HCT116 (cell line): ENCODE data around the gene TMEM63A. TPM values are rescaled to one million over a fixed set of nuclear protein-coding genes. Genes with fewer than 3 reads are reported as not detected.

ENCODE experiments used
- ATAC-seq: fragments of 200-7000 bp; cut with Tn5 transposase; 2 replicates; pipeline ENCODE4 v1.9.1; 2020; ENCODE audit warnings: mild to moderate bottlenecking, moderate library complexity
- BruUV-seq: library from RNA; stranded (reverse); fragments of 400-500 nt; replicated peaks from 2 replicates; lab custom pipeline; 2021; lab: Mats Ljungman, UMichigan
- CTCF ChIA-PET: fragments of 300-600 bp; sonication (Branson Sonifier 250); formaldehyde crosslinking; loops from one replicate; lab custom pipeline; 2021; ENCODE audit warnings: antibody characterized with exemption; lab: Charles Lee
- POLR2A ChIA-PET: fragments of 300-600, 350-600 bp; sonication (Branson Sonifier 250); formaldehyde crosslinking; loops from one replicate; lab custom pipeline; 2021; ENCODE audit warnings: antibody characterized with exemption; lab: Charles Lee
- RAD21 ChIA-PET, 2 experiments: fragments of 300-600 bp; sonication (Branson Sonifier 250); formaldehyde crosslinking; loops; one replicate each; lab custom pipeline; 2023; ENCODE audit warnings: low total read pairs in 2 of 2; ENCODE audit not compliant: uncharacterized antibody in 2 of 2, unreplicated experiment in 2 of 2, low non-redundant PET in 1 of 2; lab: Charles Lee
- DNase-seq: peaks from one replicate; pipeline ENCODE4 v3.0.0-alpha.2; 2010; ENCODE audit warnings: low read depth, low spot score
- H2AFZ ChIP-seq: fragments of 200-600 bp; shearing (Covaris generic), sonication (generic); 2 replicates; pipeline ENCODE4 v1.6.1; 2017; ENCODE audit warnings: low read depth, mixed run types, mixed read lengths, antibody characterized with exemption, low read length; ENCODE audit not compliant: poor library complexity, severe bottlenecking
- H3K27ac ChIP-seq: 2 replicates; pipeline ENCODE4 v1.5.1; 2012; ENCODE audit warnings: low read depth, low read length
- H3K27me3 ChIP-seq: fragments of 200-600 bp; sonication (generic); 2 replicates; pipeline ENCODE4 v1.6.1; 2016; ENCODE audit warnings: mixed run types, low read length, mixed read lengths; ENCODE audit not compliant: insufficient read depth
- H3K36me3 ChIP-seq, 2 experiments: fragments of 200-500 bp in 1 of 2; fragments of 200-600 bp in 1 of 2; sonication (Bioruptor generic) in 1 of 2; sonication (generic) in 1 of 2; 2 replicates each; pipeline versions ENCODE4 v1.5.1 to v1.6.1; 2014 to 2016; ENCODE audit warnings: low read length in 2 of 2, inconsistent platforms in 1 of 2, mixed read lengths in 1 of 2, mixed run types in 1 of 2; ENCODE audit not compliant: insufficient read depth in 2 of 2, control insufficient read depth in 1 of 2
- H3K4me1 ChIP-seq, 2 experiments: fragments of 200-600 bp in 1 of 2; sonication (generic) in 1 of 2; 2 replicates each; pipeline versions ENCODE4 v1.5.1 to v1.6.1; 2012 to 2017; ENCODE audit warnings: low read length in 2 of 2, inconsistent platforms in 1 of 2, mild to moderate bottlenecking in 1 of 2, mixed read lengths in 1 of 2, mixed run types in 1 of 2, moderate library complexity in 1 of 2; ENCODE audit not compliant: insufficient read depth in 2 of 2, control insufficient read depth in 1 of 2
- H3K4me2 ChIP-seq: fragments of 200-600 bp; sonication (generic); 2 replicates; pipeline ENCODE4 v1.6.1; 2017; ENCODE audit warnings: mixed run types, low read length, mixed read lengths
- H3K4me3 ChIP-seq, 2 experiments: fragments of 200-600 bp in 1 of 2; sonication (generic) in 1 of 2; replicated peaks in 1 of 2; 2 replicates each; pipeline ENCODE4 v1.5.1; 2011 to 2016; ENCODE audit warnings: low read length in 2 of 2, control low read depth in 1 of 2, low read depth in 1 of 2, mild to moderate bottlenecking in 1 of 2, mixed read lengths in 1 of 2, mixed run types in 1 of 2
- H3K79me2 ChIP-seq: fragments of 200-600 bp; sonication (generic); 2 replicates; pipeline ENCODE4 v1.6.1; 2017; ENCODE audit warnings: mild to moderate bottlenecking, mixed run types, low read length, moderate library complexity, mixed read lengths; ENCODE audit not compliant: insufficient read depth
- H3K9ac ChIP-seq: fragments of 200-600 bp; sonication (generic); 2 replicates; pipeline ENCODE4 v1.6.1; 2016; ENCODE audit warnings: low read length, mixed read lengths
- H3K9me2 ChIP-seq: fragments of 200-600 bp; sonication (generic), shearing (Covaris generic); 2 replicates; pipeline ENCODE4 v1.6.1; 2017; ENCODE audit warnings: mixed run types, mild to moderate bottlenecking, moderate library complexity; ENCODE audit not compliant: insufficient read depth
- H3K9me3 ChIP-seq, 2 experiments: fragments of 200-500 bp in 1 of 2; fragments of 200-600 bp in 1 of 2; sonication (Bioruptor generic) in 1 of 2; sonication (generic) in 1 of 2; 2 replicates each; pipeline ENCODE4 v1.6.1; 2014 to 2017; ENCODE audit warnings: low read length in 2 of 2, mixed read lengths in 2 of 2, inconsistent platforms in 1 of 2, low read depth in 1 of 2, mild to moderate bottlenecking in 1 of 2, mixed run types in 1 of 2, moderate library complexity in 1 of 2; ENCODE audit not compliant: control insufficient read depth in 1 of 2, insufficient read depth in 1 of 2
- H4K20me1 ChIP-seq: fragments of 200-600 bp; sonication (generic), shearing (Covaris generic); 2 replicates; pipeline ENCODE4 v1.6.1; 2017; ENCODE audit warnings: mixed run types, mild to moderate bottlenecking, moderate library complexity; ENCODE audit not compliant: insufficient read depth
- CTCF ChIP-seq, 3 experiments: fragments of 200-600 bp in 1 of 3; sonication (generic) in 1 of 3; IDR thresholded peaks in 2 of 3; conservative IDR thresholded peaks in 1 of 3; 2 replicates each; pipeline ENCODE4 v1.5.1; 2012 to 2017; ENCODE audit warnings: low read depth in 2 of 3, low read length in 2 of 3, antibody characterized with exemption in 1 of 3, borderline replicate concordance in 1 of 3, control low read depth in 1 of 3, mild to moderate bottlenecking in 1 of 3, mixed read lengths in 1 of 3, mixed run types in 1 of 3, moderate library complexity in 1 of 3; ENCODE audit not compliant: insufficient read depth in 1 of 3
- EZH2phosphoT487 ChIP-seq: fragments of 200-600 bp; IDR thresholded peaks from 2 replicates; pipeline ENCODE4 v1.6.1; 2018; ENCODE audit warnings: antibody characterized with exemption, borderline replicate concordance
- FOSL1 ChIP-seq: IDR thresholded peaks from 2 replicates; pipeline ENCODE4 v1.6.1; 2012; ENCODE audit warnings: low read depth
- POLR2A ChIP-seq: IDR thresholded peaks from 2 replicates; pipeline ENCODE4 v1.7.0; 2011; ENCODE audit warnings: borderline replicate concordance; ENCODE audit not compliant: insufficient read depth, insufficient read length; ENCODE audit errors: extremely low read depth
- RAD21 ChIP-seq: IDR thresholded peaks from 2 replicates; pipeline ENCODE4 v1.6.1; 2012; ENCODE audit warnings: low read depth, mild to moderate bottlenecking
- REST ChIP-seq: IDR thresholded peaks from 2 replicates; pipeline ENCODE4 v1.6.1; 2012; ENCODE audit warnings: low read depth
- intact Hi-C: fragments of 100-400 bp; cut with micrococcal nuclease; formaldehyde crosslinking; loops from 2 replicates; pipeline ENCODE4 v1.10.0; 2022
- total RNA-seq: library from RNA; stranded (reverse); gene quantifications from one replicate; pipeline ENCODE4 v1.2.1, GENCODE V29; 2021; ENCODE audit not compliant: unreplicated experiment

Gene TMEM63A
- total RNA-seq, 1 experiment from 2014 or later = 24.4 TPM

DNA sequence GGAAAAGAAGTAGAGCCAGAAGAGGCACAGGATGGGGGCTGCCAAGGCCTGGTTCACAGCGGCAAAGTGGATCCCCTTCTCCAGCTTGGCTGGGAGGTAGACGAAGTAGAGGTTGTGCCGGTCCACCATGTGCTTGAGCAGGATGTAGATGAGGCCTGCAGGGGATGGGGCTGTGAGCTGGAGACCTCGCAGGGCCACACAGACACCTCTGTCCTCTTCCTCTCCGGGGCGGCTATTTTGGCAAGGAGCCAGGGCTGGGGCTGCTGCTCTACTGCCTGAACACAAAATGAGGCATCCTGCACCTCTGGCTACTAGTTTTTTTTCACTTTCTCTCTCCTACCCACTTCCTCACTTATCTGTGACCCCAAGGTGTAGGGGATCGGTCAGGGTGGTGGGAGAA is 32.3 kb downstream of the TMEM63A start:
- Histone ChIP-seq H3K4me2 (no peak overlapping the region), H3K9me3 (no peaks in the 10 kb centered on the region), H3K36me3 (peaks cover 0 to 4% of the 10 kb centered on the region in 2 experiments; a peak in 2 of 4 replicates), H3K9me2 (no peaks in the 10 kb centered on the region), H3K4me3 (no peak overlapping the region), H3K4me1 (0 out of 4 replicates have a peak, but pooled peaks cover 0 to 3% of the 10 kb centered on the region in 2 experiments), H2AFZ (no peak overlapping the region), H3K79me2 (no peaks in the 10 kb centered on the region), H3K27me3 (no peaks in the 10 kb centered on the region), H3K27ac (no peak overlapping the region), H3K9ac (no peak overlapping the region), H4K20me1 (no peaks in the 10 kb centered on the region)
- intact Hi-C loops = loop anchor here (10.0 kb wide), 2 partner anchors 125 to 295 kb away; no protein-coding TSS in a partner anchor
- no TSS peak for BruUV-seq
- ChIA-PET CTCF (no interaction called here), POLR2A (no interaction called here), RAD21 (no interaction called here)
- TF ChIP-seq REST (no peak), RAD21 (no peak), EZH2phosphoT487 (no peak), CTCF (IDR thresholded peaks at IDR 0.05 in 2 of 3, conservative IDR thresholded peaks at IDR 0.05 in 1 of 3; ENCODE audit: borderline replicate concordance in 1 of 3, insufficient read depth in 1 of 3, low read depth in 2 of 3, low read length in 2 of 3) (no peak), POLR2A (no peak), FOSL1 (no peak)
- ATAC-seq (no peak), DNase-seq (no peak)
